Stimulated activated CD4-positive, alpha-beta T cell treated with anti-CD3 and anti-CD28 coated beads, Interleukin-15, amount 100 ng/mL, for 1 hour (primary cell): ENCODE results near the gene PF4V1.

Experiments
- DNase-seq, 2 donors: peaks; one replicate each; pipeline ENCODE4 v3.0.0-alpha.2; 2020; ENCODE audit warnings: low read depth in 1 of 2, low spot score in 1 of 2

Gene PF4V1

GRCh38 chr4:73853246-73853704, at the start of gene PF4V1:
PF4V1 (plus strand) TSS chr4:73853296; CDS start chr4:73853363, 67 bp downstream.
- no peak for DNase-seq

- no peak for DNase-seq
Observed at GRCh38 chr4:73810191-73810590, 42.9 kb upstream of the PF4V1 start.

- no peak for DNase-seq
Observed at GRCh38 chr4:73811841-73812240, 41.3 kb upstream of the PF4V1 start.

- no peak for DNase-seq
Observed at GRCh38 chr4:73814679-73815078, 38.4 kb upstream of the PF4V1 start.

- no peak for DNase-seq
Observed at GRCh38 chr4:73815145-73815544, 38.0 kb upstream of the PF4V1 start.

GRCh38 chr4:73816814-73817213, 36.3 kb upstream of the PF4V1 start:
- DNase-seq: no peak

- DNase-seq: no peak
Observed at GRCh38 chr4:73817341-73817740, 35.8 kb upstream of the PF4V1 start.

GRCh38 chr4:73821325-73821724, 31.8 kb upstream of the PF4V1 start:
- no peak for DNase-seq

GRCh38 chr4:73822389-73822788, 30.7 kb upstream of the PF4V1 start:
- no peak for DNase-seq

- no peak for DNase-seq
Observed at GRCh38 chr4:73822812-73823504, 30.1 kb upstream of the PF4V1 start.

- no peak for DNase-seq
Observed at GRCh38 chr4:73823760-73824159, 29.3 kb upstream of the PF4V1 start.

GRCh38 chr4:73828956-73829355, 24.1 kb upstream of the PF4V1 start:
- DNase-seq: no peak

GRCh38 chr4:73831569-73831968, 21.5 kb upstream of the PF4V1 start:
- DNase-seq: no peak

GRCh38 chr4:73832651-73833237, 20.4 kb upstream of the PF4V1 start:
- no peak for DNase-seq

- no peak for DNase-seq
Observed at GRCh38 chr4:73836373-73837279, 16.5 kb upstream of the PF4V1 start, which contains the start of gene CXCL6. CXCL6 (plus strand) TSS chr4:73836678; CDS start chr4:73836751, 73 bp downstream.

- DNase-seq: no peak
Observed at GRCh38 chr4:73839071-73839470, 14.0 kb upstream of the PF4V1 start.

- no peak for DNase-seq
Observed at GRCh38 chr4:73839715-73840114, 13.4 kb upstream of the PF4V1 start.

GRCh38 chr4:73841243-73841925, 11.7 kb upstream of the PF4V1 start:
- no peak for DNase-seq

- no peak for DNase-seq
Observed at GRCh38 chr4:73842696-73843095, 10.4 kb upstream of the PF4V1 start.

- DNase-seq: no peak
Observed at GRCh38 chr4:73843369-73843768, 9.7 kb upstream of the PF4V1 start.

- no peak for DNase-seq
Observed at GRCh38 chr4:73844345-73844744, 8.8 kb upstream of the PF4V1 start.
